ENCODE measurements around the gene PSMC1.
A peak's percentile ranks its signal among the peaks of the same experiment; 100 is the strongest.

Gene PSMC1

GRCh38 chr14:90276646-90277367, 20.5 kb downstream of the PSMC1 start:
- DNase-seq: no peak

GRCh38 chr14:90277581-90278198, 21.3 kb downstream of the PSMC1 start:
- no peak for DNase-seq

GRCh38 chr14:90278199-90279175, 22.1 kb downstream of the PSMC1 start:
- no peak for DNase-seq

GRCh38 chr14:90280096-90280495, 23.7 kb downstream of the PSMC1 start:
- DNase-seq: no peak

- DNase-seq: no peak
These were observed 24.9 kb downstream of the PSMC1 start for GRCh38 chr14:90281261-90281660.

- no peak for DNase-seq
These were observed 25.4 kb downstream of the PSMC1 start for GRCh38 chr14:90281756-90282155.

- peak; percentile 29 for DNase-seq
These were observed 31.4 kb downstream of the PSMC1 start for GRCh38 chr14:90287791-90288190.

GRCh38 chr14:90288651-90289355, 32.5 kb downstream of the PSMC1 start:
- no peak for DNase-seq

- no peak for DNase-seq
These were observed 34.1 kb downstream of the PSMC1 start for GRCh38 chr14:90290337-90291011.

- no peak for DNase-seq
These were observed 35.3 kb downstream of the PSMC1 start for GRCh38 chr14:90291699-90292098.

- DNase-seq: no peak
These were observed 37.7 kb downstream of the PSMC1 start for GRCh38 chr14:90293766-90294730.

GRCh38 chr14:90294872-90295271, 38.5 kb downstream of the PSMC1 start:
- DNase-seq: no peak

- DNase-seq: no peak
These were observed 39.6 kb downstream of the PSMC1 start for GRCh38 chr14:90295870-90296516.

- no peak for DNase-seq
These were observed 40.3 kb downstream of the PSMC1 start for GRCh38 chr14:90296641-90297040.

GRCh38 chr14:90297876-90298629, 41.7 kb downstream of the PSMC1 start:
- no peak for DNase-seq

GRCh38 chr14:90299408-90299807, 43.1 kb downstream of the PSMC1 start:
- no peak for DNase-seq

GRCh38 chr14:90300611-90301047, 44.3 kb downstream of the PSMC1 start:
- DNase-seq: no peak

GRCh38 chr14:90301122-90301521, 44.8 kb downstream of the PSMC1 start:
- no peak for DNase-seq

- DNase-seq: no peak
These were observed 45.3 kb downstream of the PSMC1 start for GRCh38 chr14:90301668-90302090.
